Activated CD4-positive, alpha-beta T cell treated with anti-CD3 and anti-CD28 coated beads for 48 hours (primary cell): ENCODE data around the gene ZRANB3.
A peak's percentile ranks its signal among the peaks of the same experiment; 100 is the strongest.
"Not testable (repeated sequence)": the region's sequence is repeated elsewhere in the genome, so short reads cannot be mapped to it uniquely, and the experiment has no call there.

Experiments used
- DNase-seq: peaks from one replicate; pipeline ENCODE4 v3.0.0-alpha.2; 2020

Gene ZRANB3

GRCh38 chr2:135475128-135475527 lies 55.9 kb downstream of the ZRANB3 start:
- no peak for DNase-seq

GRCh38 chr2:135473567-135473966 lies 57.5 kb downstream of the ZRANB3 start:
- DNase-seq, result peak; percentile 20

- no peak for DNase-seq
Measured at GRCh38 chr2:135471106-135471505, 59.9 kb downstream of the ZRANB3 start.

- DNase-seq, result no peak
Measured at GRCh38 chr2:135457279-135457678, 73.7 kb downstream of the ZRANB3 start.

GRCh38 chr2:135456835-135457234 lies 74.2 kb downstream of the ZRANB3 start:
- DNase-seq, result no peak

- DNase-seq, result no peak
Measured at GRCh38 chr2:135456431-135456830, 74.6 kb downstream of the ZRANB3 start.

- DNase-seq, result no peak
Measured at GRCh38 chr2:135454608-135455007, 76.4 kb downstream of the ZRANB3 start.

- DNase-seq, result peak; percentile 15
Measured at GRCh38 chr2:135453027-135453426, 78.0 kb downstream of the ZRANB3 start.

- no peak for DNase-seq
Measured at GRCh38 chr2:135451966-135452365, 79.1 kb downstream of the ZRANB3 start.

- not testable (repeated sequence) for DNase-seq
Measured at GRCh38 chr2:135443013-135443412, 88.0 kb downstream of the ZRANB3 start.

- DNase-seq, result not testable (repeated sequence)
Measured at GRCh38 chr2:135435155-135435554, 95.9 kb downstream of the ZRANB3 start.

- no peak for DNase-seq
Measured at GRCh38 chr2:135424849-135425248, 106.2 kb downstream of the ZRANB3 start.

- DNase-seq, result no peak
Measured at GRCh38 chr2:135422898-135423297, 108.1 kb downstream of the ZRANB3 start.

- DNase-seq, result no peak
Measured at GRCh38 chr2:135411646-135412045, 119.4 kb downstream of the ZRANB3 start.

GRCh38 chr2:135409436-135409835 lies 121.6 kb downstream of the ZRANB3 start:
- no peak for DNase-seq

GRCh38 chr2:135396259-135396658 lies 134.8 kb downstream of the ZRANB3 start:
- DNase-seq, result not testable (repeated sequence)

GRCh38 chr2:135386993-135387392 lies 144.0 kb downstream of the ZRANB3 start:
- DNase-seq, result no peak

- no peak for DNase-seq
Measured at GRCh38 chr2:135378591-135378990, 152.4 kb downstream of the ZRANB3 start.

GRCh38 chr2:135373702-135374101 lies 157.3 kb downstream of the ZRANB3 start:
- DNase-seq, result no peak

- no peak for DNase-seq
Measured at GRCh38 chr2:135349941-135350340, 181.1 kb downstream of the ZRANB3 start.

GRCh38 chr2:135348096-135348704 lies 182.8 kb downstream of the ZRANB3 start:
- DNase-seq, result not testable (repeated sequence)

- DNase-seq, result no peak
Measured at GRCh38 chr2:135337071-135337470, 193.9 kb downstream of the ZRANB3 start.

- no peak for DNase-seq
Measured at GRCh38 chr2:135335256-135335655, 195.8 kb downstream of the ZRANB3 start.

GRCh38 chr2:135327146-135327545 lies 203.9 kb downstream of the ZRANB3 start:
- no peak for DNase-seq
